ENCODE measurements around the gene NBEA.
A peak's percentile ranks its signal among the peaks of the same experiment; 100 is the strongest.

The NBEA gene

DNA sequence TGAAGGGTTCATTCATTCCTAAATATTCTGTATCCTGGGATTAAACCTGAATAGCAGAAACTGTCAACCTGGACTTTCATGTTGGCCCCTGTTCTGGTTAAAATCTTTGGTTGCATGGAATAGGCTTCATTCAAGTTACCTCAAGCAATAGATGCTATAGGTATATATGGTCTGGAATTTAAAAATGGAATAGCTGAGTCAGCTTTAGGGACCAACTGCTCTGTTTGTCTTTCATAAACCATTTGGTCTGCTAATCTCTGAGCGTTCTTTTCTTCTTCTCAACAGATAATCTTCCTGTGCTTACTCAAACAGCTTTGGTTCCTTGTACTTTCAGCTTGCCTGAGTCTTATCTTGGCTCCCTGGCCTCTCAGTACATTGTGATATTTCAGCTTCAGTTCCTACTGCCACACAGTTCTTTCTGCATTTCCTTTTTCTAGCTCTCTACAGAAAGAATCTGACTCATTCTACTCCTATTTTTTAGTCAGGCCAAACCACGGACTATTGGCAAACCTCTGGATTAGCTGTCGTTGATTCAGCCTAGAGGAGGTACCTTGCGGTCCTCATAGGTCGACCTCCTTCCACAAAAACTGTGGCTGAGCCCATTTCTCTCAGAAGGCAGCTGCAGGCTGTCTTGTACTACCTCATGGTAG lies 570.3 kb downstream of the NBEA start:
- no peak for DNase-seq (ENCODE audit: low spot score)

DNA sequence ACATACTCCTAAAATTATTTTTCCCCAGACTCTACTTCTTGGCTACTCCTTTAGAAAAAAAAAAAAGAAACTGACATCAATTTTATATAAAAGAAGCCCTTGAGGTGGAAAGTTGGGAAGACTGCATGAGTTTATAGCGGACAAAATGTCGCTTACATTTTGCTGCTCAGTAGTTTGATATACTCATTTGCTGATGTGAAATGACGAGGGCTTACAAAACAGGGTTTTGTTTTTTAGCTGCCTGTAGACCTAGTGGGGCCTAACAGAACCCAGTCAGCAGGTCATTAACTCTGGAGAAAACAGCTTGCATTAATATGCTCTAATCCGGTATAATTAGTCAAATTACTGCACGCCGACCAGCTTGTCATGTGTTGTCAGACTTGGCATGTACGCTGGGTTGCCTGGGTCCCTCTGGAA lies 572.0 kb downstream of the NBEA start:
- DNase-seq (ENCODE audit: low spot score): no peak

DNA sequence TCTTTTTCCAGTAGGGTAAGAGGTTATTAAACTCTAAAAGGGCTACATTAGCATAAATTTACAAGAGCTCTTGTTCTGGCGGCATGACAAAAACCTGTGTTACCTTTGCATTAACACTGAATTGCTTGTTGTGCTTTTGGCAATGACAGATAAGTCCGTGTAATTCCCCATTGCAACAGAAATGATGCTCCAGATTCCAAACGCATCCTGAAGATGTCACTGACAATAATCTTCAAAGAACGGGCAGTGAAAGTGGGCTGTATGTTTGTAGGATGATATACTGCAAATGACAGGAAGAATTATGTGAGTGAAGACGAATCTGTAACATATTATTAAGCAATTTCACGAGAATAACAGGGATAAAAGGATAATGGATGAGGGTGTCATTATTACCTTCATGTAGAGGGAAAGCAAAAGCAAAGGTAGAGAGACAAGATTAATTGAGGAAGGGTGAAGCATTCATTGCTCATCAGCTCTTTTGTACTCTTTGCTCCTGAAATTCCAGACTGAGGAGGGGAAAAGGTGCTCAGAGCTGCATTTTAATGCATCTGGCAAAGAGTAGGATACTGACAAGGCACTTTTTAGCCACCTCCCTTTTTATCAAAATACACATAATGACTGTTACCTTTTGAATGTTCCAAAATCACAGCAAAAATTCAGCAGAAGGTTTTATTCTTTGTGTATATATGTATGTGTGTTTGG lies 572.9 kb downstream of the NBEA start:
- DNase-seq (ENCODE audit: low spot score): peak; percentile 44

DNA sequence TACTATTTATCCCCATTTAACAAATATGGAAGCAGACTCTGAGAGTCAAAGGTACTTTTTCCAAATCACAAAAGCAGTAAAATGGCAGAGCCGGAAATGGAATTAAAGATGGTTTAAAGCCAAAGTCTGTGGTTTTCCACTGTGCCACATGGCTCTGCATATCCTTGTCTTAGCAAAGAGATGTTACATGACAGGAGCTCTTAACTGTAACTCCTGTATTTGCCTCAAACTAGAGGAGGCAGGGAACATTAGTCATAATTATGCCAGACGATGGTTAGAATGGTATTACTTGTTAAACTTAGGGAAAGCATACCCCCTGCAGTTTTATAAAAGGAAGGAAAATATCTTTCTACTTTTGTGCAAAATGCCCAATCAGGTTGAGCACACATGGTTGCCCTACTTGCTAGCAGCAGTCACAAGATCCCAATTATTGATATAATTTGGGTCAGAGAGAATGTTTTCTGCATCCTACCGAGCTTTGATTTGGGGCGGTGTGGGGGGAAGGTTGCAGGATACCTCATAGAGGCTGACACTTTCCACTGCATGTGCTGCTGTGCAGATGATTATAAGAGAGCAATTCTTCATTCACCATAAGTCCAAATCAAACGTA lies 576.4 kb downstream of the NBEA start:
- DNase-seq (ENCODE audit: low spot score): no peak

DNA sequence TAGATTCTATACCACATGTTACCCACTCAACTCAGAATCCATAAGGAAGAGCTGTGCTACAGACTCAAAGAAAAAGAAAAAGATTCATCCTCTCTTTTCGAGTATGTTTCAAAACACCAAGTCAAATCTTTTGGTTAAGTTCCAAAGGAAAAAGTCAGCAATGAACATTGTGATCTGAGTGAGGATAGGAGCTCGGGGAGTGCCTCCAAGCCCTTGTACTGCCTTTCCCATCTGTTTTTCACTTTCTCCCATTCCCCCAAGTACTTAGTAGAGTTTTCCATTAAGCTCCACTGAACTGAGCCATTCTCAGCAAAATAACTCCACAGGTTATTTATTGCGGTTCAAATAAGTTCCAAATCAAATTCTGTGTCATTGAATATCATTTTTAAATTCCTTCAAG lies 582.1 kb downstream of the NBEA start:
- no peak for DNase-seq (ENCODE audit: low spot score)

DNA sequence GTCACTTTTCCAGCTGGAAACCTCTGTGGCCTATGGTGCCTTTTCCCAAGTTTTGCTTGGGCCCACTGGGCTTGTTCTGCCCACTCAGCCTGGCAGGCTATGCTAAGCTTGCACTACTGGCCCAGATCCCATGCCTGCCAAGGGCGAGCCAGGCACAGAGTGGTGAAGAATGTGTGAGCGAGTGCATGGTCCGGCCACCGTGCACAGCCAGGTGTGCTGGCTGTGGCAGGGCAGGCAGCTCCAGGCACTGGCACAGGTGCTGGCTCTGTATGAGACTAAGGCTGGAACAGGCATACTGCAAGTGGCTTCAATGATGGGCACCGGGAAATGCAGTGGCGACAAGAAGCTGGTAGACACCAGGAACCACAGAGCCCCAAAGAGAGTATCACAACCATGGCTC lies 584.5 kb downstream of the NBEA start:
- DNase-seq (ENCODE audit: low spot score): no peak

DNA sequence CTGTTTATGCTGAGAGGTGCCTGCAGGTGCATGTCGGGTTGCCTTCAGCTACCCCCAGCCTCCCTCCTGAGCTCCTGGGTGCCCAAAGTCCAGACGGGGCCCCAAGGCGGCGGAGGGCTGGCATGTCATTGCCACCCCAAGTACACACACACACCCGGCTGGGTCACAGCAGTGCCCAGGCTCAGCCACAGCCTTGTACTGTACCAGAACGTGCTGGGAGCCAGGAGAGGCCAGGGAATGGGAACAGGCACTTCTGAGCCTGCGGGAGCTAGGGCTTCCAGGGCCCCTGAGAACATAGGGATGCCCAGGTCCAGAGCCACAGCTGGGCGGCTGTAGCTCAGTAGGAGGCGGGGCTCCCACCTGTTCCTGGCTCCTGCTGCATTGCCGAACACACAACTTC lies 585.4 kb downstream of the NBEA start:
- no peak for DNase-seq (ENCODE audit: low spot score)

DNA sequence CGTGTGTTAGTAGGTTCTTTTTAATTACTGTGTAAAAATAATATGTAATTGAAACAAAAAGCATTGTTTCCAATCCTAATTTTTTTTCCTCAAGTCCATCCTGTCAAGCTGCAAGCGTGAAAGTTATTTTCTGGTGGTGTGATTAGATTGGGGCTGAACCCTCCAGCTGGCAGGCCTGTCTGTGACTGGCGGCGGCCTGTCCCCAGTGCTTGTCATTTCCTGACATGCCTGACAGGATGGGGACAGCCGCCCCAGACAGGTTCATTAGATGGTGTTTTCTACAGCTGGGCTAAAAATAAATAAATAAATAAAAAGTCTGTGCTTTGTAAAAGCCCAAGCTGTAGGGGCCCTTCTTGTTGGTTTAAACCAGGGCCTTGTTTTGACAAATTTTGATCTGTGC lies 588.1 kb downstream of the NBEA start:
- no peak for DNase-seq (ENCODE audit: low spot score)

DNA sequence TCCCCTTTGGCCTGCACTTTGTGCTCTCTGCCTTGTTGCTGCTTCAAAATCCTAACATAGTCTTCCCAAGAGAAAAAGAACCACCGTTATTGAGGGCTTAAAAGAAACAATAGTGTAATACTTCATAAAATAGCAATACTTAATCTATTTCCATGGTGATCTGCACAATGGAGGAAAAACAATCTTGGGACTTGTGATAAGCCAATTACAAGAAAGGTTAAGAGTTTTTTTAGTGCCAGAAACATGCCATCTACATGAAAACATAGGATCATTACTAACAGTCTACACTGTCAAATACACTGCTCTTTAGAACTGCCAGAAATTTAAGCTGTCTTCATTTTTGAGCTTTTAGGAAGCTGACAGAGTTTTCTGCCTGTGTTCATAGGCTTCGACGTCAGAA lies 588.5 kb downstream of the NBEA start:
- no peak for DNase-seq (ENCODE audit: low spot score)

DNA sequence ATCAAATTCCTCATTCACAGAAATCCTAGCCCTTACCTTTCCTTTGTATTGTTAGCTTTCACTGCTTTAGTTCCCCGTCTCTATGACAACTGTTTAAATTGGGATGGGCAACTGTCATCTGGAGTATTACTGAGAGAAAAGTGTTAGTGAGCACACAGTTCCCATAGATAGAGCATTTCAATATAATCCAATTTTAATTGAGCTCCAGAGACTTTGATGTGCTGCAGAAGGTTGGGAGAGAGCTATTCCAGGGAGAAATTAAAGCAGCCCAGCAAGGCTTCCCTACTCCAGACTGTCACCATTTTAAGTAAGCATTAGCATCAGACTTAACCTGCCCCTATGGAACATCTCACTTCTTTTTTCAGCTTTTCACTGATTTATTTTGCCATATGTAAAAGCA lies 589.5 kb downstream of the NBEA start:
- DNase-seq (ENCODE audit: low spot score): no peak

DNA sequence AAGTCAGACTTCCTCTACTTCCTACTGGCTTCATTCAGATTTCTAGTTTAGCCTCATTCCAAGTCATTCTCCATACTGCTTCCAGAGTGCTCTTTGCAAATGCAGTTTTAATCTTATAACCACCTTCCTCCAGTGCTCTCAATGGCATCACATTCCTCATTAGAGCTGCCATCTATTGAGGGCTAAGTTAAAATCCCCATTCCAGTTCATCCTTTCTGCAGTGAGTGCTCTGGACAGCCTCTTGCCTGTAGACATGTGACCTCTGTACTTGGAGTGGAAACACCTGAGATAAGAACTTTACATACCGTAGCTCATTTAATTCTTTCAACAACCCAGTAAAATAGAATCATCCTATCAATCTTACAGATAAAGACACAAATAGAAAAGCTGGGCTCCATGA lies 592.3 kb downstream of the NBEA start:
- no peak for DNase-seq (ENCODE audit: low spot score)

DNA sequence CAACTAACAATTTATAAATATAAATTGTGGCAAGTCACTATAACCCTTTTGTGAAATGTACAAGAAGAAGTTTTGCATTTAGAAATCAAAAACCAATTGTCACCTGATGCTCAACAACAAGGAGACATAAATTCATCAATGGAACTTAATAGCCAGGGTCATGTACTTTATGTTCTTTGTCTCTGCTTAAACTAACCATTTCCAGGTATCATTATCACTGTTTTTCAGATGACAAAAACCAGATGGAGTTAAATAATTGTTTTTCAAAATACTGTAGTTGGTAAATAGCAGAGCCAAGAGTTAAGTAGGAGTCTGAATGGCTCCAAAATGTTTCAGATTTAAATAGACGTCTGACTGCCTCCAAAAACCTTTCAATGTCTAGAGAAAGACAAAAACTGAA lies 606.7 kb downstream of the NBEA start:
- no peak for DNase-seq (ENCODE audit: low spot score)

DNA sequence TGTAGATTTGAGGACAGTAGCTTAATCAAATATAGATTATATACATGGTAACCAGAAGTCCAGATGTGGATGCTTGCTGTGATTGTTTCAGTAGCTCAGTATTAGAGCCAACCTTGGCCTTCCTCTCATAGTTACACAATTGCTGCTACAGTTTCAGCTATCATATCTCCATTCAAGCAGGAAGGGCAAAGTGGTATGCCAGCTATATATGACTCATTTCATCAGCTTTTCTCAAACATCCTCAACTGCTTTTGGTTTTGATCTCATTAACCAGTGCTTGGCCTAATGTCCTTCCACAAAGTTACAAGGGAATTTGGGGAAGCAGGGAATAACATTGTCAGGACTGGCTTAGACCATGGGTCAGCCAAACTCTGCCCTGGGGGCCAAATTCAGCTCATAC lies 607.4 kb downstream of the NBEA start:
- no peak for DNase-seq (ENCODE audit: low spot score)

DNA sequence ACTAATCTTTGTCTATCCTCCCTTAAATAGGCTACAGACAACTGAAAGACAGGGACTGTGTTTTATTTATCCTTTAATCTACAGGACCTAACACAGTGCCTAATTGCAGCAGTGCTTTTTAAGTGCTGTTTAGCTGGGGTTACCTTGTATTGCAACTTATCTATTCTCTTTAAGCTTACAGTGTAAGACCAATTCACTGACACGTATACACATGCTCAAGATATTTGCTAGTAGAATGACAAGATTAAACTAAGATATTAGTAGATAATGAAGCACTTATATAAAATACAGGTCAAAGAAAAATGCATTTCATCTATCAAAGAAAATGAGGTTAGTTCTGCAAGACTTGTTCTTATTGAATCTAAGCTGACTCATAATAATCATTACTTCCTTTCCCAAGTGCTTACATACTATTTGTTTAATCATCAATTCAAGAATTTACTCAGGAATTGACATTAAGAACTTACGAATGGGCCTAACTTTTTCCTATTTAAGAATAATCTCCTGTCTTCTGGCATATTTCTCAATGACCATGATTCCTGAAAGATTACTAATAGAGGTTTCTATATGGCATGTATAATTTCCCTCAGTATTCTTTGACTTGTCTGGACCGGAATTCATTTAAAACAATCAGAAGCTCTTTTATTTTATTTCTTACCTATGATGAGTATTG lies 610.2 kb downstream of the NBEA start:
- DNase-seq (ENCODE audit: low spot score): no peak

DNA sequence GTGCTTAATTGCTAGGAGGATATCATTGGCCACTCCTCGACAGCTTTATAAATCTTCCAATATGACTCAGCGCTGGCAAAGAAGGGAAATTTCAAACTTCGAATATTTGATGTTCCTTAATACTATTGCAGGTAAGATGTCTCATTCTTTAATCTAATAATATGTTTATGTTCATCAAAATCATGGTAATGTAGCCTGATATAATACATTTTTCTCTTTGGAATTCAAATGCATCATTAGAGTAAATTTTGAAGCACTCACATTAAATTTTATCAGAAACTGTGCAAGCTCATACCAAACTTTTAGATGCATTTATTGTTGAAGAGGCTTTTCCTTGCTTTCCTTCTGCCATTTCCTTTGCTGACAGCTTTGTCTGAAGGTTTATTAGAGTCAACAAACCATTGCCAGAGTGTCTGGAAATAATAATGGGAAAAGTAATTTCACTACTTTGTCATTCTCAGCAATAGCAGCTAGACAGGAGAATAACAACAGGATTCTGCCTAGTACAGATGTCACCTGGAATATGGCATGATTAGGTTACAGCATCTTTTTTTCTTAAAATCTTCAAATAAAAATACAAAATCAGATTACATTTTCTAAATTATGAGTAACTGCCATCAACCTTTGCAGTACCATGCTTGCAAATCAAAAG lies 613.0 kb downstream of the NBEA start:
- no peak for DNase-seq (ENCODE audit: low spot score)

DNA sequence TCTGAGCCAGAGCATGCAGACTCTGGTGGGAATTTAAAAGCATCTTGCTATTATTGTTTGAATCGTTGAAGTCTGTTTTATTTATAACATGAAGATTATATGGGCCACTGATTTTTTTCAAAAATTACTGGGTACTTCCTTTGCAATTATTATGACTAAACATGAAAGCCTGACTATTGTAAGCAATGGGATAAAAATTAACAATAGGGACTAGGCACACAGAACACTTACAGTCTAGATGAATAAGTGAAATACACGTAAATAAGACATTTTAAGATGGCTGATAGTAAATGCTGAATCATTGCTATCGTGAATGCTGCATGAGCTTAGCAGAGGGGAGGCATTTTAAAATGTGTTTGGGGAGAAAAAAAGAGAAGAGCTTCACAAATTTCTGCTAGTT lies 615.4 kb downstream of the NBEA start:
- DNase-seq (ENCODE audit: low spot score): no peak

DNA sequence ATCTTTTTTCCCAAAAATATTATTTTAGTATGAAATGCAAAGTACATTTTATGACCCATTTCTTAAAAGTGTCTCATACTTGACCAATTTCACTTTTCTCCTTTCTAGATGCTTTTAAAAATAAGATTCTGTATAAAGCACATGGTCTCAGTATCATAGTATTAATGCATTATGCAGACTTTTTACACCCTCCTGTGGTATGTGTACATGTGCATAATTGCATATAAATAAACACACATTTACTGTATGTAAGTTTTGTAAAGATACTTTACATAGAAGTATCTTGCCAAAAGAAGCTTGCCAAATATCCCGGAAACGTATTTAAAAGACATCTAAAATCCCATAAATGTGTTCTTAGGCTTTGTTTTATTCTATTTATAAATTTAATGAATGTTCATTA lies 619.5 kb downstream of the NBEA start:
- no peak for DNase-seq (ENCODE audit: low spot score)

DNA sequence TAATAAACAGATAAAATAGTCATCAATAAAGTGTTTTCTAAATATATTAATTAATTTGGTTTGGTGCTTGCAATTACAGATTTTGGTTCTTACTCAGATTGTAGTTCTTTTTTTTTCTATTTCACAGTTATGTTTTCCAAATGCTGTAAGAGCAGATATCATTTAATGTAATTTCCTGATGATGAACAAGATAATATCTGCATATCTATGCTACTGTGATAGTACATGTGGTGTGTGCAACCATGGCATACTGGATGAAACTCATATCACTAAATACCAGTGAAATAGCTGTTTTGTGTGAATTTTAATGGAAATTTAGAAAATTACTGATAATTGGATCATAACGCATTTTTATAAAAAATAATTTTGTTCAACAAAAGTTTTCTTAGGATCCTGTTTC lies 623.2 kb downstream of the NBEA start:
- no peak for DNase-seq (ENCODE audit: low spot score)

DNA sequence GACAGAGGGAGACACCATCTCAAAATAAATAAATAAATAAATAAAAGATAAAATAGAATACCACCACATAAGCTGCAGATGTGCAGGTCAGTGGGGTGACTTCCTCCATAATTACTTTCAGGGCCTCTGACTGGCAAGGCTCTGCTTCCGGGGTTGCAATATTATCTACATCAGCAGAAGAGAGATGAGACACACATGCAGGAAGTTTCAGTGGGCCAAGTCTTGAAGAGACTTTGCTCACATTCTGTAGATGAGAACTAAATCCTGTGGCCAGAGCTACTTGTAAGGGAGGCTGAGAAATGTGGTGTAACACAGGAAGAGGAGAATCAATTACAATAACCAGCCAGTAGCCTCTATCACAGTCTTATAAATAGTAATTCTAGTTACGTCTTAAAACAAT lies 624.3 kb downstream of the NBEA start:
- no peak for DNase-seq (ENCODE audit: low spot score)

DNA sequence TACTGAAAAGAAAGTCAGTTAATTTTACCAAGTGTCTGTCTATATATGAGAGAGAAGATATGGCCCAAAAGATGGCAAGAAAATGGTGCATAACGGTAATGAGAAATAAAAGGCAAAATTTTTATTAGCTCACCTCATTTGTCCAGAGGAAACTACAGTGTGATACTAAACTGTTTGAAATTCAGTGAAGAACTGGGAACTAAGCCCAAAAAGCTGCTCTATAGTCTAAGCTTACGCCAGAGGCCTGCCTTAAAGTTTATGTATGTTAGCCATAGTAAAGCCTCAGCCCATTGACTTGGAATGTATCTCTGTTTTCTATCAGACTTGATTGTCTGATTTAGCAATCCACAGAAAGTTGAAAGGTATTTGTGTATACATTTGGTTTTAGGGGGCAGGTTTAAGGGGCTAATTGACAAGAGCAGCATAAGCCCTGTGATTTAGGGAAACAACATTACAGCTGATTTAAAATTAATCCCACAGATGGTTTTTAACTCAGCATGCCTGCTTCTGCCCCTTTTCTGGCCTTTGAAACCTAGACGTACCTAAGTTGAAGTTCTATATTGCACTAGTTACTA lies 625.4 kb downstream of the NBEA start:
- DNase-seq (ENCODE audit: low spot score): no peak

DNA sequence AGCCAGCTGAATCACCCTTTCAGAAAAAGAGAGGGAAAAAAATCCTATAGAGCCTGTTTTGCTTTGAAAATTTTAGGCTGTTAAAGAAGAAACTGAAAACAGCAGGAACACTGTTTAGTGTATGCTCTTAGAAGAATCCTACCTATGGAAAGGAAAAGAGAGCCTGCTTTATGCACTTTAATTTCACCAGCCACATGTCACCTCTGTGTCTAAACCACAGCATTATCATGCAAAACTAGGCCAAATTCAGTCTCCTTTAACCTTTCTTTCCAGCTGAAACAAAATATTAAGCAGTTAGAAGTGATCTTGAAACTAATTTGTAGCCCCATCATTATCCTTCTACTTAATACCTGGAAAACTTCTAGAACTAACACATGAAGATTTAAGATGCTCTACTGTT lies 631.6 kb downstream of the NBEA start:
- no peak for DNase-seq (ENCODE audit: low spot score)

DNA sequence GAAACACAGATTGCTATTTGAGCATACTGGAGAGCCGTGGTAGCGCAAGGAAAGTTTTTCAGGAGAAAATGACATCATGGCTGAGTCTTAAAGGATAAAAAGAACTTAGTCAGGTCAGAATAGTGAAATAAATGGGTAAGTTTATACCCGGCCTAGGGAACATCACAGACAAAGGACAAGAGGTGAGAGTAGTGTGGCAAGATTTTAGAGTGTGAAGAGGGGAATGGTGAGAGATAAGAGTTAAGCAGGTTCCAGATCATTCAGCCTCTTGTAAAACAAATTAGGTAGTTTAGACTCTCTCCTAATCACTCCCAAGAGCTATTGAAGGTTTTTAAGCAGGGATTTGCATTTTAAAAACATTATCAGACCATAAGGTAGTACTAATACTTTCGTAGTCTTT lies 650.4 kb downstream of the NBEA start:
- no peak for DNase-seq (ENCODE audit: low spot score)

Data from putamen (tissue), 1 donor.